ENCODE results near the gene CHRDL1.

Gene CHRDL1

GRCh38 chrX:110805303-110805702 is 9.7 kb upstream of the CHRDL1 start:
- DNase-seq (ENCODE audit: low read depth) = no peak
- TF ChIP-seq, protein P1, sequence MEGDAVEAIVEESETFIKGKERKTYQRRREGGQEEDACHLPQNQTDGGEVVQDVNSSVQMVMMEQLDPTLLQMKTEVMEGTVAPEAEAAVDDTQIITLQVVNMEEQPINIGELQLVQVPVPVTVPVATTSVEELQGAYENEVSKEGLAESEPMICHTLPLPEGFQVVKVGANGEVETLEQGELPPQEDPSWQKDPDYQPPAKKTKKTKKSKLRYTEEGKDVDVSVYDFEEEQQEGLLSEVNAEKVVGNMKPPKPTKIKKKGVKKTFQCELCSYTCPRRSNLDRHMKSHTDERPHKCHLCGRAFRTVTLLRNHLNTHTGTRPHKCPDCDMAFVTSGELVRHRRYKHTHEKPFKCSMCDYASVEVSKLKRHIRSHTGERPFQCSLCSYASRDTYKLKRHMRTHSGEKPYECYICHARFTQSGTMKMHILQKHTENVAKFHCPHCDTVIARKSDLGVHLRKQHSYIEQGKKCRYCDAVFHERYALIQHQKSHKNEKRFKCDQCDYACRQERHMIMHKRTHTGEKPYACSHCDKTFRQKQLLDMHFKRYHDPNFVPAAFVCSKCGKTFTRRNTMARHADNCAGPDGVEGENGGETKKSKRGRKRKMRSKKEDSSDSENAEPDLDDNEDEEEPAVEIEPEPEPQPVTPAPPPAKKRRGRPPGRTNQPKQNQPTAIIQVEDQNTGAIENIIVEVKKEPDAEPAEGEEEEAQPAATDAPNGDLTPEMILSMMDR (IDR thresholded peaks at IDR 0.05; ENCODE audit: control insufficient read depth, extremely low read depth, insufficient read depth) = no peak
- H3K4me3 ChIP-seq (ENCODE audit: low read depth, low read length) = no peak overlapping the region

DNA sequence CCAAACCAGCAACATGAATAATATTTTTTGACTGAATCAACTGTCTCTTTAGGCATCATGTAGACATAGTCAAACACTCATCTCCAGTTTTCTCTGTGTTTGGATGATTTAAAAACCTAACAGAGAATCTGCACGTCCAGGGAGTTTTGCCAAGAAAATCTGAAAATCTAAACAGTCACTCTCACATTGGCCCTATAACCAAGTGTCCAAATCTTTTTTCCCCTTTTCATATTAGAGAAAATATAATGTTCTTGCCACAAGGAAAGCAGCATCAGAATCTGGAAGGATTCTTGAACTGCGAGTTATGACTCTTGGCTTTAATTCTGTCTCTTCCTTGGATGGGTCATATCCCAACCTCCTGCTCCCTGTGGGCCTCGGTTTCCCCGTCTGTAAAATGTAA is 8.8 kb upstream of the CHRDL1 start:
- TF ChIP-seq, protein P1 (IDR thresholded peaks at IDR 0.05; ENCODE audit: control insufficient read depth, extremely low read depth, insufficient read depth) = no peak
- no peak for DNase-seq (ENCODE audit: low read depth)

GRCh38 chrX:110803506-110803905 is 7.9 kb upstream of the CHRDL1 start:
- TF ChIP-seq, protein P1 (IDR thresholded peaks at IDR 0.05; ENCODE audit: control insufficient read depth, extremely low read depth, insufficient read depth) = no peak
- DNase-seq (ENCODE audit: low read depth) = no peak
- H3K4me3 ChIP-seq (ENCODE audit: low read depth, low read length) = no peak overlapping the region

More for the DNA sequence above, 8.8 kb upstream of the CHRDL1 start:
- H3K4me3 ChIP-seq (ENCODE audit: low read depth, low read length) = no peak overlapping the region

DNA sequence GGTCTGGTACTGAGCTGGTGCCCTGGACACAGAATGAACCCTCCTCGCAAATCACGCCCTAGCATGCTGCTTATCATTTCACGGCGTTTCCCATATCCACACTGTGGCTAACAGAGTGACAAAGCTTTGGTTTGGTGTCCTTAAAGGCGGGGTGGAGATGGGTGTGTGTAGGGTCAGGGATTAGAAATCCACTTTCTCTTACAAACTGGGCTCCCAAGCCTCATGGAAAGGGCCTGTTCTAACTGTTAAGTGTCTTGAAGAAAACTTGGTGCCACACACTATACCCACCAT is 735 bp upstream of the CHRDL1 start:
- no peak overlapping the region; the same call in 1 of the 2 replicates for H3K4me3 ChIP-seq (ENCODE audit: low read depth, low read length)

GRCh38 chrX:110794601-110795000 is 1.0 kb downstream of the CHRDL1 start:
- TF ChIP-seq, protein P1 (IDR thresholded peaks at IDR 0.05; ENCODE audit: control insufficient read depth, extremely low read depth, insufficient read depth) = no peak
- H3K4me3 ChIP-seq (ENCODE audit: low read depth, low read length) = no peak overlapping the region
- DNase-seq (ENCODE audit: low read depth) = no peak

More for the DNA sequence above, 735 bp upstream of the CHRDL1 start:
- TF ChIP-seq, protein P1 (IDR thresholded peaks at IDR 0.05; ENCODE audit: control insufficient read depth, extremely low read depth, insufficient read depth) = no peak
- DNase-seq (ENCODE audit: low read depth) = no peak

- no peak for DNase-seq (ENCODE audit: low read depth)
- TF ChIP-seq, protein P1 (IDR thresholded peaks at IDR 0.05; ENCODE audit: control insufficient read depth, extremely low read depth, insufficient read depth) = no peak
- H3K4me3 ChIP-seq (ENCODE audit: low read depth, low read length) = no peak overlapping the region
These were observed 4.5 kb downstream of the CHRDL1 start for GRCh38 chrX:110791071-110791470.

DNA sequence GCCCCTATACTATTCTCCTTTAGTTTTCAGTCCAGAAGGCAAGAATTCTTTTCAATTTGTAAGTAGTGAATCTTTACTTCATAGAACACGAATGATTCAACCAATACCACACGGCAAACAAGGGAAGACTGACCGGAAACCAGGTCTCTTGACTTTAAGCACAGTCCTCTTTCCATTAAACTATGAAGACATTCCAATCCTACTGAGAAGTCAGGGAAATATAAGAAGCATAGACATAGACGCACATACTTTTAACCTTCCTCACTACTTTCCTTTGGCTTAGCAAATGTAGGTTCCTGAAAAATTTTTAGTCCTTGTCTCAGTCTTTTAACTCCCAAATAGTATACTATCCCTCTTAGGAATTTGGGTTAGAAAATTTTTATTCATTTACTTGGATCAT is 9.1 kb downstream of the CHRDL1 start:
- TF ChIP-seq, protein P1 (IDR thresholded peaks at IDR 0.05; ENCODE audit: control insufficient read depth, extremely low read depth, insufficient read depth) = no peak
- no peak overlapping the region for H3K4me3 ChIP-seq (ENCODE audit: low read depth, low read length)
- no peak for DNase-seq (ENCODE audit: low read depth)
